CD8-positive, alpha-beta memory T cell (primary cell): ENCODE results near the gene SMIM20. TPM values are rescaled to one million over a fixed set of nuclear protein-coding genes. Genes with fewer than 3 reads are reported as not detected.

ENCODE experiments used
- CTCF ChIA-PET: fragments of 350-600 bp; sonication (Branson Sonifier 250); formaldehyde crosslinking; loops from one replicate; lab custom pipeline; 2021; ENCODE audit warnings: antibody characterized with exemption; lab: Charles Lee
- POLR2A ChIA-PET: fragments of 350-600 bp; sonication (Branson Sonifier 250); formaldehyde crosslinking; loops from one replicate; lab custom pipeline; 2021; ENCODE audit warnings: antibody characterized with exemption; lab: Charles Lee
- DNase-seq, 5 donors: peaks; one replicate each; pipeline versions ENCODE4 v3.0.0 to v3.0.0-alpha.2; 2020 to 2022; ENCODE audit warnings: mixed read lengths in 1 of 5
- H3K27ac ChIP-seq: one replicate; pipeline ENCODE4 v1.7.0; 2013; ENCODE audit warnings: low read depth, mild to moderate bottlenecking, low read length, moderate library complexity
- H3K27me3 ChIP-seq: 2 replicates; pipeline ENCODE4 v1.7.0; 2013; ENCODE audit warnings: low read length, mild to moderate bottlenecking; ENCODE audit not compliant: insufficient read depth, poor library complexity, severe bottlenecking
- H3K36me3 ChIP-seq: 2 replicates; pipeline ENCODE4 v1.7.0; 2013; ENCODE audit warnings: mild to moderate bottlenecking, low read length, moderate library complexity; ENCODE audit not compliant: insufficient read depth
- H3K4me1 ChIP-seq: 2 replicates; pipeline ENCODE4 v1.7.0; 2013; ENCODE audit warnings: mild to moderate bottlenecking, low read length, moderate library complexity; ENCODE audit not compliant: insufficient read depth
- H3K4me3 ChIP-seq: 2 replicates; pipeline ENCODE4 v1.7.0; 2013; ENCODE audit warnings: mild to moderate bottlenecking, low read length
- H3K9me3 ChIP-seq: 2 replicates; pipeline ENCODE4 v1.7.0; 2013; ENCODE audit warnings: mild to moderate bottlenecking, low read length
- H3K27ac Mint-ChIP-seq, 8 donors: one replicate each; pipeline ENCODE4 v1.8.0; 2020 to 2021; ENCODE audit warnings: mixed read lengths in 8 of 8, mild to moderate bottlenecking in 6 of 8, inconsistent platforms in 3 of 8, moderate library complexity in 3 of 8
- H3K27me3 Mint-ChIP-seq, 2 donors: one replicate each; pipeline ENCODE4 v1.8.0; 2020 to 2021; ENCODE audit warnings: mixed read lengths in 2 of 2, mild to moderate bottlenecking in 1 of 2, moderate library complexity in 1 of 2
- H3K36me3 Mint-ChIP-seq, 3 donors: one replicate each; pipeline ENCODE4 v1.8.0; 2020 to 2021; ENCODE audit warnings: mixed read lengths in 3 of 3, inconsistent platforms in 1 of 3, mild to moderate bottlenecking in 1 of 3
- H3K4me1 Mint-ChIP-seq, 3 donors: one replicate each; pipeline ENCODE4 v1.8.0; 2020 to 2021; ENCODE audit warnings: mixed read lengths in 3 of 3, inconsistent platforms in 1 of 3, mild to moderate bottlenecking in 1 of 3
- H3K4me3 Mint-ChIP-seq, 7 donors: one replicate each; pipeline ENCODE4 v1.8.0; 2020 to 2021; ENCODE audit warnings: mixed read lengths in 7 of 7, mild to moderate bottlenecking in 6 of 7, moderate library complexity in 4 of 7, inconsistent platforms in 2 of 7
- H3K9me3 Mint-ChIP-seq, 5 donors: one replicate each; pipeline ENCODE4 v1.8.0; 2020 to 2022; ENCODE audit warnings: mixed read lengths in 5 of 5, mild to moderate bottlenecking in 3 of 5, moderate library complexity in 2 of 5, inconsistent platforms in 1 of 5
- polyA plus RNA-seq: library from polyadenylated mRNA; unstranded; fragments of 300-500 nt; fragmentation: Illumina TruSeq; gene quantifications from one replicate; pipeline ENCODE4 v1.2.3, GENCODE V29; 2021
- total RNA-seq, 2 experiments: library from RNA; stranded (reverse); gene quantifications; one replicate each; pipeline ENCODE4 v1.2.3, GENCODE V29; 2021

SMIM20 gene
- total and polyA plus RNA-seq, 3 experiments from 2014 or later: 25.1 to 47.3 (median 28.5) TPM

DNA sequence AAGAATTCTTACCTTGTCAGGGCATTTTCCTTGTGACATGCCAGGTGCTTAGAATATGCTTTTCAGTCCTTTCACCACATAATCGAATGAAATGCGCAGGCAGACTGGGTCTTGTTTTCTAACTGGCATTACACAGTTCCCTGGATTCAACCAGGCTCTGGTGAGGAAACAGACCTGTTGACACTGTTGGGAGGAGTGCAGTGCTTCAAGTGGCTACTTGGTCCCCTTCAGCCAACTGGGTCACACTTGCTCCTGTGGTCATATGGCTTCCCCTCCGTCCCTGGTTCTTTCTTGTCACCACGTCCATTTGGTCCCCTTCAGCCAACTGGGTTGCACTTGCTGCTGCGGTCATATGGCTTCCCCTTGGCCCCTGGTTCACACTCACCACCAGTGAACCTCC lies 9.7 kb downstream of the SMIM20 start:
- H3K9me3 ChIP-seq: no peaks in the 10 kb centered on the region
- POLR2A ChIA-PET: no interaction called here
- no peak overlapping the region for H3K4me3 Mint-ChIP-seq
- no peaks in the 10 kb centered on the region for H3K9me3 Mint-ChIP-seq
- H3K27me3 ChIP-seq: no peaks in the 10 kb centered on the region
- no peak overlapping the region for H3K27ac Mint-ChIP-seq
- CTCF ChIA-PET: no interaction called here
- no peak overlapping the region for H3K27ac ChIP-seq
- H3K4me1 Mint-ChIP-seq: peaks cover 8 to 19% (median 8%) of the 10 kb centered on the region in 3 donors
- DNase-seq: no peak
- peaks cover 0 to 21% (median 7%) of the 10 kb centered on the region in 3 donors for H3K36me3 Mint-ChIP-seq
- H3K4me3 ChIP-seq: no peak overlapping the region
- H3K36me3 ChIP-seq: no peaks in the 10 kb centered on the region
- peaks cover 0 to 1% of the 10 kb centered on the region in 2 donors for H3K27me3 Mint-ChIP-seq
- H3K4me1 ChIP-seq: no peaks in the 10 kb centered on the region

DNA sequence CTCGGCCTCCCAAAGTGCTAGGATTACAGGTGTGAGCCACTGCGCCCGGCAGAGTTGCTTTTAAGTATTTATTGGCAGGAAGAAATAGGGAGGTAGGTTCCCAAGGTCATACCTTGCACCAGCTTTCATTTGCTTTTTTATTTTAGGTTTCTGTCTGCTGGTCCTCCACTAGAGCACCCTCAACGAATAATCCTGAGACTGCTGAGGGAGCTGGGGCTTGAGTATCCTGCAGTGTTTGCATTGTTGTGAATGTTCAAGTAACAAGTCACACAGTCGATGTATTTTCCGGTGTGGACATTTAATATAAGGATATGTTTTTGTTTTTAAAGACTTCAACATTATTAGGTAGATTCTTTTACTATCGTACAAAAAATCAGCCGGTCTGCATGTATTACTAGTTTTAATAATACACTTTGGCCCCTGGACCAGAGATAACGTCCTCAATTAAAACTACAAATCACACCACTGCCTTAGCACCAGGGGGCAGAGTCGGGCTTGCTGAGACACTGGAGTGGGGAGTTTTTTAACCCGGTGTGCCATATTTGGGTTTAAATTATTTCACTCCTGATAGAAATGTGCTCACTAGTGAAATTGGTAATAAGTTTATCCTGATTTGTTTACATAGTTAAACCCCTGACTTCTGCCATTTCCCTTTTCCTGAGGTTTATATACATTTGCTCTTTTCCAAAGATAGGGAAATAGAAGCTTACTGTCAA lies 11.6 kb downstream of the SMIM20 start:
- Histone ChIP-seq H3K9me3 (no peaks in the 10 kb centered on the region), H3K36me3 (no peaks in the 10 kb centered on the region), H3K27me3 (no peaks in the 10 kb centered on the region), H3K4me3 (no peak overlapping the region), H3K27ac (no peak overlapping the region), H3K4me1 (no peaks in the 10 kb centered on the region)
- POLR2A ChIA-PET: no interaction called here
- H3K36me3 Mint-ChIP-seq: peaks cover 0 to 32% (median 8%) of the 10 kb centered on the region in 3 donors
- H3K4me3 Mint-ChIP-seq: no peak overlapping the region
- H3K27me3 Mint-ChIP-seq: peaks cover 0 to 1% of the 10 kb centered on the region in 2 donors
- no peak for DNase-seq
- no peaks in the 10 kb centered on the region for H3K9me3 Mint-ChIP-seq
- H3K27ac Mint-ChIP-seq: no peak overlapping the region
- CTCF ChIA-PET: no interaction called here
- peaks cover 8 to 15% (median 8%) of the 10 kb centered on the region in 3 donors for H3K4me1 Mint-ChIP-seq

DNA sequence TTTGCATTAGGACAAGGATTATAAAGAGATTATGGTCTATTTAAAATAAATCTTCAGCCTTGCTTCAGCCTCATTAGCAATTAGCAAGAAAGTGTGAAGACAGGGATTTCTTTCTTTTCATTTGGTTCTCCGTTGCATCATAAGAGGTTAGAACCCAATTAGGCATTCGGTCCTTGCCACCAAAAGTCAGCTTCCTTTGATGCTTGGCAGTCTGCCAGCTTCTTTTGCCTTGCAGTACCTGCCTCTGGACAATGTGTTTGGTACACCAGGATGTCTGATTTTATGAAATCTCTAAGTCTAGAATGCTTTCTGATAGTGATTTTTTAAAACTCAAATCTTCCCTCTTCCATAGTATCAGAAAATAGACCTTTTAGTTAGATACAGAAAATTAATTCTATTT lies 12.4 kb downstream of the SMIM20 start:
- CTCF ChIA-PET: no interaction called here
- no peak overlapping the region for H3K4me3 Mint-ChIP-seq
- H3K4me1 Mint-ChIP-seq: peaks cover 8 to 10% (median 8%) of the 10 kb centered on the region in 3 donors
- no peak overlapping the region for H3K4me3 ChIP-seq
- POLR2A ChIA-PET: no interaction called here
- H3K27ac ChIP-seq: no peak overlapping the region
- H3K36me3 Mint-ChIP-seq: peaks cover 0 to 25% (median 3%) of the 10 kb centered on the region in 3 donors
- no peaks in the 10 kb centered on the region for H3K4me1 ChIP-seq
- H3K27me3 Mint-ChIP-seq: peaks cover 0 to 1% of the 10 kb centered on the region in 2 donors
- peak overlapping the region in 1 of 8 donors; percentile 29 for H3K27ac Mint-ChIP-seq
- no peaks in the 10 kb centered on the region for H3K27me3 ChIP-seq
- H3K36me3 ChIP-seq: no peaks in the 10 kb centered on the region
- no peaks in the 10 kb centered on the region for H3K9me3 Mint-ChIP-seq
- no peak for DNase-seq
- H3K9me3 ChIP-seq: no peaks in the 10 kb centered on the region

DNA sequence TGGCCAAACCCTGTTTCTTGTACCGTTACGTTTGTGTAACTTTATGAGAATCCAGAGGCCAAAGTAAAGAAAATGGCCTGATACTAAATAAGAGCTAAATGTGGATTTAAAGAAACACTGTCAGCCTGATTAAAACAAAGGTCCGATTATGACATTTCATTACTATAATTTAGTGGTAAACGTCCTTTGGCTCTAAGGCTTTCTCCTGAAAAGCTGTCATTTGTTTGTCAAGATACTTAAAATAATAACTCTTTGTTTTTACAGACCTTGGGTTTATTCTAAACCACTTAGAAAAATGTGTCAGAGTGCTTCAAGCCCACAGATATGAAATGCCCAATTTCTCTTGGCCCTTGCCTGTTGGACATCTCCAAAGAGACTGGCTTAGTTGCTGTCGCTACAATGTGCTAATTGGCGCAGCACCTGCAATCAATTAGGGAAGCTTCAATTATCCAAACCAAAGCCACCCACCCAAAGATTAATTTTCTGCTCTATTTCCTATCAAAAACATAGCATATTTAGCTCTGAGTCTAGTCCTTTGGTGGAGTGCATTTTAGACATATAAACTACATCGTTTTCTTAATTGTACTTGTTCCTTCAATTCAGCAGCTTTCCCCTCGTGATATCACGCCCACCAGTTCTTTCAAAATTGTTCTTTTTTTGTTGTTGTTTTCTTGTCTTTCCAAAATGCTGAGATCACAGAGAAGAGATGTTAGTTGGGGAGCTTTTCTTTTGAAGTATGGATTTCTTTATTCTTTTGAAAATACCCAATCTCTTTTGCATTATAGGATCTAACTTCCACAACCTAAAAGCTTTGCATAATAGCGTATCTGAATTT lies 13.6 kb downstream of the SMIM20 start:
- H3K36me3 Mint-ChIP-seq: peaks cover 0 to 24% (median 2%) of the 10 kb centered on the region in 3 donors
- H3K4me3 ChIP-seq: no peak overlapping the region
- no peaks in the 10 kb centered on the region for H3K27me3 Mint-ChIP-seq
- H3K4me1 Mint-ChIP-seq: peaks cover 8% of the 10 kb centered on the region in 3 donors
- no peaks in the 10 kb centered on the region for H3K9me3 ChIP-seq
- CTCF ChIA-PET: no interaction called here
- H3K4me1 ChIP-seq: no peaks in the 10 kb centered on the region
- H3K27me3 ChIP-seq: no peaks in the 10 kb centered on the region
- no peak overlapping the region for H3K4me3 Mint-ChIP-seq
- POLR2A ChIA-PET: no interaction called here
- no peak overlapping the region for H3K27ac ChIP-seq
- DNase-seq: no peak
- H3K36me3 ChIP-seq: no peaks in the 10 kb centered on the region
- H3K27ac Mint-ChIP-seq: no peak overlapping the region
- H3K9me3 Mint-ChIP-seq: no peaks in the 10 kb centered on the region

DNA sequence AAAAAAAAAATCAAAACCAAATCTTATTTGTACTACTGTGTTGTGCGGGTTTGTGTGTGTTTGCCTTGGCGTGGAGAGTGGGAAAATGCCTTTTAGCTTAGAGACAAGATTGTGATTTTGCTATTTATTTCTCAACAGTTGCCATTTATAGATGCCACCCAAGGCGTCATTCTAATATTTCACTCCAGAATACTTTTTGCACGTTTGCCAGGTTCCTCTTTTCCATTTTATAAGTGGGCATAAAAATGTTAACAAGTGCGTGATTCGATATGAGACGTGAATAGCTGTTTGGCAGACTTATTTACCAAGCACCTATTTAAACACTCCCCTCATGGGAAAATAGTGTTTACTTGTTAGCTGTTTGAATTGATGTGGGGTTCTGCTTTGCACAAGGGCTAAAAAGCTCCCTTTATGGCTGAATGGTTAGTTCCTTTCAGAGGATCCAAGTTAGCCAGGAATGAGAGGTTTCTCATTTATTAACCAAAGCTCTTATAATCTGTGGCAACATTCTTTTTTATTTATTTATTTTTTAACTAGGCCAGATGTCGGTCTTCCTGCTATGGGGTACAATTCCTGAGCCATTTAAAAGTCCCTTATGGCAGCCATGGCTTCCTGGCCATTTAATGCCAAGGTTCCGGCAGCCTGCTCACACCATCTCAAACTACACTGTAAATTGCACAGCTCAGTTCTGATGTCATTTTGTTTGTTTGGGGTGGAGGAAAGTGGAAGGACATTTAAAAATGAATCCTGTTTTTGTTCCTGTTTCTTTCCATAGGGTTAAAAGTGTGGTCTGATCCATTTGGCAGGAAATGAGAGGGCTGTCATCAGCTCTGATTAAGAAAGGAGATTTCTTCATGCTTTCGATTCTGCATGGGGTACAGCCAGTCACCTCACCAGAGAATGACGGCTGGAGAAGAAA lies 14.6 kb downstream of the SMIM20 start:
- H3K9me3 ChIP-seq: no peaks in the 10 kb centered on the region
- no peak overlapping the region for H3K27ac Mint-ChIP-seq
- no peaks in the 10 kb centered on the region for H3K27me3 ChIP-seq
- no peaks in the 10 kb centered on the region for H3K9me3 Mint-ChIP-seq
- ChIA-PET POLR2A (interaction anchor here (1.1 kb wide), 1 partner anchor 15 kb away, joined by 3 read pairs; the partner anchor contains the start of gene SMIM20), CTCF (interaction anchor here (1.4 to 1.6 kb wide), 2 partner anchors 16 to 397 kb away, joined by 3 to 4 read pairs; no protein-coding TSS in a partner anchor)
- H3K4me1 Mint-ChIP-seq: peaks cover 8% of the 10 kb centered on the region in 3 donors
- no peaks in the 10 kb centered on the region for H3K27me3 Mint-ChIP-seq
- DNase-seq: no peak
- H3K4me3 ChIP-seq: no peak overlapping the region
- H3K36me3 Mint-ChIP-seq: peaks cover 0 to 19% (median 3%) of the 10 kb centered on the region in 3 donors
- no peak overlapping the region for H3K4me3 Mint-ChIP-seq
- H3K27ac ChIP-seq: no peak overlapping the region
- H3K36me3 ChIP-seq: no peaks in the 10 kb centered on the region
- H3K4me1 ChIP-seq: no peaks in the 10 kb centered on the region

DNA sequence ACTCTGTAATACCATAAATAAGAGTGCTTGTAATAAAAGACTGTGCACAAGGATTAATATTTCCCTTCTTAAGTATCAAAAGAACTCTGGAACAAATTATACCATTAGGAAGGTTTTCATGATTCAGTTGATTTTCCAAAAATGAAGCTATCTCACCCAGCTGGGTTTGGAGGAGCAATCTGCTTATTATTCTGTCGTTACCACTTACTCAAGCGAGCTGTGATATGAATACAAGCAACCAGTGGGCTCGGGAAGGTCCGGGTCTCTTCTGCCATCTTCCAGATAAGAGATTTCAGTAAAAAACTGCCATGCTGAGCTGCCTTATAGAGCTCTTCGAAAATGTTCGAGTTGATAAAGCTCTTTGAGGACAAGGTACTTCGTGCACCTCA lies 15.3 kb downstream of the SMIM20 start:
- H3K27me3 ChIP-seq: no peaks in the 10 kb centered on the region
- Mint-ChIP-seq H3K27ac (no peak overlapping the region), H3K9me3 (no peaks in the 10 kb centered on the region), H3K27me3 (no peaks in the 10 kb centered on the region), H3K4me3 (no peak overlapping the region), H3K4me1 (peaks cover 8% of the 10 kb centered on the region in 3 donors), H3K36me3 (peaks cover 3 to 19% (median 4%) of the 10 kb centered on the region in 3 donors)
- no peaks in the 10 kb centered on the region for H3K4me1 ChIP-seq
- H3K4me3 ChIP-seq: no peak overlapping the region
- CTCF ChIA-PET: interaction anchor here (1.4 to 1.6 kb wide), 2 partner anchors 15 to 396 kb away, joined by 3 to 4 read pairs; no protein-coding TSS in a partner anchor
- H3K27ac ChIP-seq: no peak overlapping the region
- DNase-seq: no peak
- POLR2A ChIA-PET: interaction anchor here (1.1 kb wide), 1 partner anchor 15 kb away, joined by 3 read pairs; the partner anchor contains the start of gene SMIM20
- H3K36me3 ChIP-seq: no peaks in the 10 kb centered on the region
- no peaks in the 10 kb centered on the region for H3K9me3 ChIP-seq

DNA sequence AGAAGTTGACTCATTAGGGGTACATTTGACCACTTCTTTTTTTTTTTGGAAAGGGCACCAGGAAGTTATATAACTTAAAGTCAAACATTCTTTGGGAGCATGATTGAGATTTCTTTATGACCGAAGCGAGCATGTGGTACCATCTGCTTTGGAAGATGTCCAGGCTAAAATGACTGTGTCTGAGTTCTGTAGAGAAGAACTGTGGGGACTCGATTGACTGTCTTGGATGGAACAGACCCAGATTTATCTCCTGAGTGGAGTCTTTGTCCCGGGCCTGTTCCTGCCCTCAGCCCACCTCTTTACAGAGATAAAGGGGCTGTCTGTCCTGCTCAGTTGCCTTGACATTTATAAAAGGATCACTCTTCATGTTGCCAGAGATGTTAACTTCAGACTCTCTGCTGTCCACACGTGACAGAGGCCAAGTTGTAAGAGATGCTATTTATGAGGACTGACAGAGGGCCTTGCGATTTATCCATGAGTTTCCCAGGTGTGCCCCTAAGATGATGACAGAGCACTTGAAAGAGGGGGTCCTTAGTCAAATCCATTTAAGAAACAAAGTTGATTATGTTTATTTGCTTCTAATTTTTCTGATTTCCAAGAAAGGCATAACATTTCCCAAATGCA lies 16.8 kb downstream of the SMIM20 start:
- Mint-ChIP-seq H3K4me3 (no peak overlapping the region), H3K4me1 (peaks cover 8% of the 10 kb centered on the region in 3 donors), H3K36me3 (peaks cover 3 to 19% (median 6%) of the 10 kb centered on the region in 3 donors), H3K27ac (peak overlapping the region in 1 of 8 donors; percentile 36), H3K27me3 (no peaks in the 10 kb centered on the region), H3K9me3 (no peaks in the 10 kb centered on the region)
- no peak overlapping the region for H3K4me3 ChIP-seq
- ChIA-PET CTCF (no interaction called here), POLR2A (no interaction called here)
- no peak overlapping the region for H3K27ac ChIP-seq
- no peaks in the 10 kb centered on the region for H3K27me3 ChIP-seq
- H3K4me1 ChIP-seq: no peaks in the 10 kb centered on the region
- DNase-seq: no peak
- H3K36me3 ChIP-seq: no peaks in the 10 kb centered on the region
- H3K9me3 ChIP-seq: no peaks in the 10 kb centered on the region
